Measurements from ENCODE around the gene TH. TPM values are rescaled to one million over a fixed set of nuclear protein-coding genes. Genes with fewer than 3 reads are reported as not detected.

Gene TH
- polyA plus RNA-seq, 1 donor, result 0.33 TPM

GRCh38 chr11:2159536-2160413 is 11.8 kb downstream of the TH start:
- DNase-seq (ENCODE audit: low read depth), result no peak

GRCh38 chr11:2158966-2159365 is 12.6 kb downstream of the TH start:
- DNase-seq (ENCODE audit: low read depth), result no peak

GRCh38 chr11:2158296-2158737 is 13.3 kb downstream of the TH start:
- DNase-seq (ENCODE audit: low read depth), result no peak

GRCh38 chr11:2157294-2158040 is 14.1 kb downstream of the TH start:
- DNase-seq (ENCODE audit: low read depth), result no peak

GRCh38 chr11:2156416-2157182 is 15.0 kb downstream of the TH start:
- DNase-seq (ENCODE audit: low read depth), result no peak

GRCh38 chr11:2155511-2155910 is 16.1 kb downstream of the TH start:
- no peak for DNase-seq (ENCODE audit: low read depth)

GRCh38 chr11:2154889-2155288 is 16.7 kb downstream of the TH start:
- DNase-seq (ENCODE audit: low read depth), result no peak

GRCh38 chr11:2154195-2154585 is 17.4 kb downstream of the TH start:
- DNase-seq (ENCODE audit: low read depth), result no peak

- no peak for DNase-seq (ENCODE audit: low read depth)
These were observed 17.9 kb downstream of the TH start for GRCh38 chr11:2153581-2154194.

GRCh38 chr11:2151500-2152257 is 19.9 kb downstream of the TH start:
- DNase-seq (ENCODE audit: low read depth), result no peak

GRCh38 chr11:2149864-2150847 is 21.5 kb downstream of the TH start:
- no peak for DNase-seq (ENCODE audit: low read depth)

GRCh38 chr11:2149460-2149859 is 22.2 kb downstream of the TH start:
- DNase-seq (ENCODE audit: low read depth), result no peak

GRCh38 chr11:2148595-2148994 is 23.0 kb downstream of the TH start:
- DNase-seq (ENCODE audit: low read depth), result no peak

- no peak for DNase-seq (ENCODE audit: low read depth)
These were observed 24.2 kb downstream of the TH start for GRCh38 chr11:2147391-2147790.

- DNase-seq (ENCODE audit: low read depth), result no peak
These were observed 25.6 kb downstream of the TH start for GRCh38 chr11:2146051-2146450.

GRCh38 chr11:2144544-2145248 is 26.9 kb downstream of the TH start:
- no peak for DNase-seq (ENCODE audit: low read depth)

GRCh38 chr11:2143799-2144543 is 27.6 kb downstream of the TH start:
- no peak for DNase-seq (ENCODE audit: low read depth)

- DNase-seq (ENCODE audit: low read depth), result no peak
These were observed 28.2 kb downstream of the TH start for GRCh38 chr11:2143477-2143798.

Measured in forelimb muscle (tissue), 1 donor.